ENCODE measurements around the gene KIR3DL2.
"Not testable (repeated sequence)": the region's sequence is repeated elsewhere in the genome, so short reads cannot be mapped to it uniquely, and the experiment has no call there.

KIR3DL2 gene

GRCh38 chr19:54850061-54850640 is at the start of gene KIR3DL2:
KIR3DL2 (plus strand) TSS chr19:54850443; CDS start chr19:54850476, 33 bp downstream.
- DNase-seq; intact Hi-C loops (cut with DNase I): not testable (repeated sequence)

- no peak for DNase-seq
- intact Hi-C loops (cut with DNase I): no loop called here
Observed at GRCh38 chr19:54803410-54803809, 46.8 kb upstream of the KIR3DL2 start, which contains the start of gene KIR2DL4. KIR2DL4 (plus strand) TSS chr19:54803610; CDS start chr19:54803652, 42 bp downstream.

- DNase-seq: peak in 1 of 10 donors; percentile 12
- intact Hi-C loops (cut with DNase I): no loop called here
Observed at GRCh38 chr19:54804101-54804500, 46.1 kb upstream of the KIR3DL2 start.

GRCh38 chr19:54804571-54804970 is 45.7 kb upstream of the KIR3DL2 start:
- intact Hi-C loops (cut with DNase I): no loop called here
- no peak for DNase-seq

GRCh38 chr19:54805665-54806515 is 44.4 kb upstream of the KIR3DL2 start:
- intact Hi-C loops (cut with DNase I): no loop called here
- no peak for DNase-seq

GRCh38 chr19:54806516-54806838 is 43.8 kb upstream of the KIR3DL2 start:
- intact Hi-C loops (cut with DNase I): no loop called here
- no peak for DNase-seq

- intact Hi-C loops (cut with DNase I); DNase-seq: not testable (repeated sequence)
Observed at GRCh38 chr19:54814571-54814970, 35.7 kb upstream of the KIR3DL2 start.

GRCh38 chr19:54816251-54816650 is 34.0 kb upstream of the KIR3DL2 start, which contains the start of gene KIR3DL1:
KIR3DL1 (plus strand) TSS chr19:54816468.
- DNase-seq; intact Hi-C loops (cut with DNase I): not testable (repeated sequence)

- DNase-seq: no peak
- intact Hi-C loops (cut with DNase I): no loop called here
Observed at GRCh38 chr19:54817670-54818536, 32.3 kb upstream of the KIR3DL2 start.

GRCh38 chr19:54824416-54824815 is 25.8 kb upstream of the KIR3DL2 start:
- DNase-seq; intact Hi-C loops (cut with DNase I): not testable (repeated sequence)

GRCh38 chr19:54825326-54825725 is 24.9 kb upstream of the KIR3DL2 start:
- DNase-seq; intact Hi-C loops (cut with DNase I): not testable (repeated sequence)

GRCh38 chr19:54828064-54828463 is 22.2 kb upstream of the KIR3DL2 start:
- DNase-seq; intact Hi-C loops (cut with DNase I): not testable (repeated sequence)

- DNase-seq; intact Hi-C loops (cut with DNase I): not testable (repeated sequence)
Observed at GRCh38 chr19:54832496-54832895, 17.7 kb upstream of the KIR3DL2 start, which contains the start of gene KIR2DS4. KIR2DS4 (plus strand) TSS chr19:54832676.

- DNase-seq; intact Hi-C loops (cut with DNase I): not testable (repeated sequence)
Observed at GRCh38 chr19:54835126-54835525, 15.1 kb upstream of the KIR3DL2 start.

- intact Hi-C loops (cut with DNase I): not testable (repeated sequence)
Observed at GRCh38 chr19:54837522-54837921, 12.7 kb upstream of the KIR3DL2 start.

GRCh38 chr19:54843171-54843570 is 7.1 kb upstream of the KIR3DL2 start:
- DNase-seq; intact Hi-C loops (cut with DNase I): not testable (repeated sequence)

More at GRCh38 chr19:54837522-54837921, 12.7 kb upstream of the KIR3DL2 start:
- not testable (repeated sequence) for DNase-seq

- DNase-seq: no peak
- intact Hi-C loops (cut with DNase I): no loop called here
Observed at GRCh38 chr19:54850930-54851329, 687 bp downstream of the KIR3DL2 start.

- DNase-seq: no peak
- intact Hi-C loops (cut with DNase I): no loop called here
Observed at GRCh38 chr19:54851353-54851752, 1.1 kb downstream of the KIR3DL2 start.

- intact Hi-C loops (cut with DNase I); DNase-seq: not testable (repeated sequence)
Observed at GRCh38 chr19:54855241-54855640, 5.0 kb downstream of the KIR3DL2 start.

GRCh38 chr19:54858476-54858875 is 8.2 kb downstream of the KIR3DL2 start:
- DNase-seq; intact Hi-C loops (cut with DNase I): not testable (repeated sequence)

All from posterior cingulate gyrus (tissue), 11 donors.